HG03354 (cell line): ENCODE results near the gene EXOC3.
"Not testable (repeated sequence)": the region's sequence is repeated elsewhere in the genome, so short reads cannot be mapped to it uniquely, and the experiment has no call there.

Source experiments
- ATAC-seq: cut with Tn5 transposase; IDR thresholded peaks from one replicate; pipeline ENCODE4 v1.9.1; 2021; ENCODE audit warnings: mild to moderate bottlenecking; ENCODE audit not compliant: unreplicated experiment, poor library complexity, severe bottlenecking

The EXOC3 gene

DNA sequence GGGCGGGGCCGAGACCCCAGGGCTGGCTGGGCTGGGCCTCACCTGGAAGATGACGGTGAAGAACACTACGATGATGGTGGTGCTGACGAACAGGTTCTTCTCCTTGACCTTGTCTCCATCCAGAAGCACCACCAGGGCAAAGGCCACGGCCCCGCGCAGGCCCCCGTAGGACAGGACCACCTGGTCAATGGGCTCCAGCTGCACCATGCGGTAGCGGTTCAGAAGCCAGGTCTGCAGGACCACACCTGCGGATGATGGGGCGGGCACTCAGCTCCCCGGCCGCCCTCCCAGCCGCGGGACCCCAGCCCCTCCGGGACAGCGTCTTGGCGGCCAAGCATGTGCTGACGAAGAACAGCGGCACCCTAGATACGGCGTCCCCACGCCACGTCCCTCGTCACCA lies 39.5 kb downstream of the EXOC3 start:
- ATAC-seq: no peak

DNA sequence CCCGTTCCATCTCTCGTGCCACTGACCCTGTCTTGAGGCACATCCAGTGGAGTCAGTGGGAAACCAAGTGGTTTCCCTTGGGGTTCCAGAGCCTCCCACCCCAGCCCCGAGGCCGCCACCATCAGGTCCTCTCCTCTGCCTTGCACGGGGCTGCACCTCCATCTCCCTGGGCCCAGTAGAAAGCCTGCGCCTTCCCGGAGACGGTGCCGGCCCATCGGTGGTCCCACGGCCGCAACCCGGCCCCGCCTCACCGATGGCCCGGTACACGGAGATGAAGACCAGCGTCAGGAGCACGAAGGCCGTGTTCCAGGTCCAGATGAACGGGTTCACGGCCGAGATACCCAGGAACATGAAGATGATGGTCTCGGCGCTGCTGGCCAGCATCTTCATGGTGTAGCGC lies 40.0 kb downstream of the EXOC3 start:
- no peak for ATAC-seq

DNA sequence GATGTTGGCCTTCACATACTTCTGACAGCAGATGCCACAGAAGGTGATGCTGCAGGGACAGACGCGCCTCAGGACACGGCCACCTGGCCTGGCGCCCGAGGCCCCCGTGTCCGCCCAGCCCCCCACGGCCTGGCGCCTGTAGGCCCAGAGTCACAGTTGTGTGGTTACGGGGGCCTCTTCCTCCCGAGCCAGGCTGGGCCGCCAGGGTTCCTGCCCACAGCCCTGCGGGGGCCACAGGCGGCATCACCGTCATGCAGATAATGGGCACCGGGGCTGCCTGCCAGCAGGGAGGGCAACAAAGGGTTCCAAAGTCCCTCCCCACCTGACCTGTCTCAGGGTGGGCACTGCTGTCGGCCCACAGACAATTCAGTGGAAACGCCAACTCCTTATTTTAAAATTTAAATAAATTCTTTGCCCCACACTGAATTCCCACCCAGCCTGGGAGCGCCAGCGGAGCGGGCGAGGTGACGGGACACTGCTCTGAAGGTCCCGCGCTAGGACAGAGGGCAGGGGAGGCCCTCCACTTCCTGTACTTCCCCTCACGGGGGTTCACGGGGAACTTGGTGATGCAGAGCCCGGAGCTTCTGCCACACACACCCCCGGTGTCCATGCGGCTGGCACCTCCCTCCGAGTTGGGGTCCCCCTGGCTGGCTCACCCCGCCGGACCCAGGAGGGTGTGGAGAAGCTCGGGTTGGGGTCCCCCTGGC lies 40.6 kb downstream of the EXOC3 start:
- no peak for ATAC-seq

DNA sequence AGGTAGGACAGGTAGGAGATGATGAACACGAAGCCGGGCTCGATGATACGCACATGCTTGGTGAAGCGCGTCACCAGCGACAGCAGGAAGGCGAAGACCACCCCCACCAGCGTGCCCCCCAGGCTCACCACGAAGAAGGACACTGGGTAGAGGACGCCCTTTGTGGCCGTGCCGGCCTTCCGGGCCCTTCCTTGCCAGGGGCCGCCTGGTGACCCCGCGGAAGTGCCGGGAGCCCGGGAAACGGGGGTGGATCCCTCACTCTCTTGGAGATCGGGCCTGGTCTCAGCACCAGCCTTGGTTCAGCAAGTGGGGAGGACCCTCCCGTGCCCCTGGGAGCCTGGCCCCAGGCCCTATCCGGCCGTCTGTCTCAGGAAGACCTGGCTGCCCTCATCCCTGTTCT lies 41.6 kb downstream of the EXOC3 start:
- no peak for ATAC-seq

DNA sequence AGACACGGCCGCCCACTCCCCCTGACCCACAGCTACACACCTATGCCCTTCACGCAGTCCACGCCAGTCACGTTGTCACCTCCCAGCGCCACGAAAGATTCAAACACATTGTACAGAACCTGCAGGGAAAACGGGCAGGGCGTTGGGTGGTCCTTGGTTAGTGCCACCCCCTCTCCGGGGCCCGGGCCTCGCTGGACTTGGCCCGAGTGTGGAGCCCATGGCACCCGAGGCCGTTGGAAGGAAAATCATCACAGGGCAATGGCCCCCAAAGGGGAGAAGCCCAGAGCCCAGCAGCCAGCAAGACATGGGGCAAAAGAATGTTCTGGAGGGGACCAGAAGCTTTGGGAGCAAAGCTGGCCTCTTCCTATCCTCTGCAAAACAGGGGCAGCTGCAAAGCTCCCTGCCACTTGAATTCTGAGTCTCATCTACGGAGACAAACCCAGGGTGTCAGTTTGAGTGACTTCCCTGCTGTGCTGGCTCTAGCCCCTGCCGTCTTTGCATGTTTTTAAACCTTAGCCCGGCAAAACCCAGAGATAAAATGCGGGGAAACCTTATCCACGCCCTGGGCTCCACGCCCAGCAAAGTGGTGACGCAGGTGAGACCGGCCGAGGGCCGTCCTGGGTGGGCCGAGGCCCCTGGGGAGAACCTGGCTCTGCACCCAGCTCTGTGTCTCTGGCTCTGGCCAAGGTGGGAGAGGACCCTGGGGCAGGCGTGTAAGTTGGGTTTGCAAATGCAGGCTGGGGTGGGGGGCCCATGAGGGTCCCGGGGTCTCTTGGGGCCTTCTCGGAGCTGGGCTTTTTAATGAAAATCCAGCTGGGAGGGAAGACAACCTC lies 42.4 kb downstream of the EXOC3 start:
- no peak for ATAC-seq

DNA sequence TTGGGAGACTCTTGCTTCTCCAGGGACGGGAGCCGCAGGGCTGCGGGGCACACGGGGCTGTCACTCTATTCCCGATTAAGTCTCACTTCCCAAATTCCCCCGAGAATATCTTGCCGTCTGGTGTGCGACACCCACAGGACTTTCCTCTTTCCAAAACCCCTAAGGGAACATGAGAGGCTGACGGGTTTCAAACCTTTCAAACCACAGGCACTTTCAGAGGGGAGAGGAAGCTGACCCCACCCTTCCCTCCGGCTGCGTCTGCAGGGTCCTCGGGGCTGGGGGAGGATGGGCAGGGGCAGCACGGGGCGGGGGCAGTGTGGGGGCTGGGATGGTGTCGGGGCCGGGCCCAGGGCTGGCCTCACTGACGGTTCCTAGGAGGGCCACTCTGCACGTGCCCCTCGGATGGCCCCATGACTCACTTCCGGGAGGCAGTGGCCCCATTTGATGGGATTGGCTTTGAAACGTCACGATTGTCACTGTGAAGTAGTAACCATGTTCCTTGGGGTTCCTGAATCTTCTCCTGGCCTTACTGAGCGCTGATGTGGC lies 43.0 kb downstream of the EXOC3 start:
- no peak for ATAC-seq

DNA sequence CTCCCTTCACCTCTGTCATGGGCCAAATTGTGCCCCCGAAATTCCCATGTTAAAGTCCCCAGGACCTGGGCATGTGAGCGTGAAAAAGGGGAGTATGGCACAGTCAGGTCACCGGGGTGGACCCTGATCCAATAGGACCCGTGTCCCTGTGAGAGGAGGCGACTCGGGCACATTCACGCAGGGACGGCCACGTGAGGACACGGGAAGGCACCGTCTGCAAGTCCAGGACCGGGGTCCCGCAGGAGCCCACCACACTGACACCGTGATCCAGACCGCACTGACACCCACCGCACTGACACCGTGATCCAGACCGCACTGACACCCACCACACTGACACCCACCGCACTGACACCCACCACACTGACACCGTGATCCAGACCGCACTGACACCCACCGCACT lies 43.6 kb downstream of the EXOC3 start:
- ATAC-seq: not testable (repeated sequence)

DNA sequence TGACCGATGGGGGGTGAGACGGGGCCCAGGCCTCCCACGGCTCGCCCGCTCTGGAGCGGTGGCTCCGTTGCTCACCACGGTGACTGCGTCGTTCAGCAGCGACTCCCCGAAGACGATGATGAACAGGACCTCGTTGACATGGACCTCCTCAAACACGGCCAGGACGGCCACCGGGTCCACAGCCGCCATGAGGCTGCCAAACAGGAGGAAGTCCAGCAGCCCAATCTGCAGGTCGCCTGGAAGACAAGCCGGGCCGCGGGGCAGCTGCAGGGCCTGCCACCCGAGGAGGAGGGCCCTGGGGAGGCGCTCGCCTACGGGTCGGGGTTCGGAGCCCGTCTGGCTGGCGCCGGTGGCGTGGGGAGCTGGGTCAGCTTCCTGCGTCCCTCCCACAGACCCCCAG lies 45.3 kb downstream of the EXOC3 start:
- no peak for ATAC-seq

DNA sequence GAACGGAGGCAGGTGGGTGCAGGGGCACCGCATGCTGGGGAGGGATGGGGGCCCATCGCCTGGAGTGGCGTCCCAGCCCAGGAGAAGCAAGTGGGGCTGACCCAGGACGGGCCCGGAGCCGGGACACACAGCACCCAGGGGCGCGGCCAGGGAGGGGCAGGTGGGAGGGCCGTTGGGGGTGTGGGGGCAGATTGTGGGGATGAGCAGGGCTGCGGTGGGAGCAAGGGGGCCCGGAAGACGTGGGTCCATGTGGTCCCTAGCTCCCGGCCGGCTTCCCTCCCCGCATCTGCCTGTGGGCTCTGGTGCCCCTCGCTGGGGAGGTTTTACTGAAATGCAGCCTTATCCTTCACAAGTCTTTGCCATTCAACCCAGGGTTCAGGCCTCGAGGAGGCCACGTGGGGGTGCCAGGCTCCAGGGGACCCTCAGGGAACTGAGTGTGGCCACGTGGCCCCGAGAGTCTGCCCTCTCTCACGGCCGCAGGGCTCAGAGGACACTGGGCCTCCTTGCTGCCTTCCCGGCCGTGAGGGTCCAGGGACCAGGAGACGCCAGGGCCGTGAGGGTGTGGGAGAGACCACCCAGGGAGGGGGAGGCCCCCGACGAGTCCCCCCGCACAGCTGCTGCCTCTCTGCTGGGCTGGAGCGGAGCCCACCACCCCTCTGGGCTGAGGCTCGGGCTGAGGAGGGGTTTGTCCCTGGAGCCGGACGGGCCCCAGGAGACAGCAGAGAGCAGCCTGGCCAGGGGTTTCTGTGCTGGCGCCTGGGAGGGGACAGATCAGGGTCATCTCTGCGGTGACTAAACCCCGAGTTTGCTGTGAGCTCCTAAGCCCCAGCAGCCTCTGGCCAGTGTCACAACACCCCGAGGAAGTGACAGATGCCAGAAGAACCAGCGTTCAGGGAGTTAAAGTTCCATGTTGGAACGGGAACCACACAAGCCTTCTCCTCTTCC lies 46.0 kb downstream of the EXOC3 start:
- no peak for ATAC-seq

DNA sequence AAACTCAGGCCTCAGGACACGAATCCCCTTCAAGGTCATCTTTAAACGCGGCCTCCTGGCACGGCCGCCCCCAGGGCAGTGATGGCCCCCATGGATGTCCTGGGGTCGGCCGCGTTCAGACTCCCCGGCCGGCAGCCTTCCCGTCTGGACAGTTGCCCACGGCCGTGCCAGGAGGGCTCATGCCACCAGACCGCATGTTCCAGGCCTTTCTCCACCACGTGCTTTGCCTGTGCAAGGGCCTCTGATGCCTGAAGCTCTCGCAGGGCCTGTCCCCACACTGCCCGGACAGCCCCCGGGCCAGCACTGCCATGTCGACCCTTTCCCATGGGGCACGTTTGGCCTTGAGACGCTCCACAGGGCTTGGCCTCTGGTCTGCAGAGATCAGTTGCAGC lies 46.7 kb downstream of the EXOC3 start:
- no peak for ATAC-seq

DNA sequence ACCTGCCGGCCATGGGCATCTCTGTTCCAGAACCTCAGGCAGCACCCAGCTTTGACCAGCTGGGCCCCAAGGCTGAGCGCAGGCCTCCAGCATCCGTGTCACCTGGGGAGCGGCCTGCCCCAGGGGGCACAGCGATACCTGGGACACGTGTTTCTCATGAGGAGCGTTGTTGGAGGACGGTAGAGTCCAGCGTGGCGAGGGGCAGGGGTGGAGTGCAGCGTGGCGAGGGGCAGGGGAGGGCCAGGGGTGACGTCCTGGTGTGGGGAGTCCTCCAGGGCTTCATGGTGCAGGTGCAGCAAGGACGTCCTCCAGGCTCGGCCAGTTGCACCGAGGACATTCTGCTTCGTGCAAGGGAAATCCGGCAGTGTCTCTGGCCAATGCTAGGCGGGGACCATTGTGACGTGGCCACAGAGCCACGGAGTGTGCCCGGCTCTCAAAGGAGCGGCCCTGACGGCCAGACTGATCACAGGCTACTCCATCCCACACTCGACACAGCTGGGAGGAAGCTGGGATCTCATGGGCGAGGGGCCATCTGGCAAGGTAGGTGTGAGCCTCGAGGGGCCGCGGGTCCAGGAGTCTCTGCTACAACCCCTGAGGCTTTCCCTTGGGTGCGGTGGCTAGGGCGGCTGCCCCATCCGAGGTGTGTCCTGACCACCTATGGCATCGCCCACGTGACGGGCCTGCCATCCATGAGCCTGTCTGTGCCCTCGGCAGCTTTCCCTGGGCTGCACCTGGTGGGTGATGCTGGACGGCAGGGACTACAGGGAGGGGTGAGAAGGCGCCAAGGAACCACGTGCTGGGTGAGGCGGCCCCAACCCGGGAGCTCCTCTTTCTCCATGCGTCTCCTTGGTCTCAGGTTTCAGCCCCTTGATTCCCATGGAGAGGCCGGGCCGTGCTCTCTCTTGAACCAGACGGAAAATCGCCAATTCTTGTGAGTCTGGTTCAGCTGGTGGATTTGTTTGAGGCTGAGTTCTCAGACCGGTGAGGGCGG lies 47.4 kb downstream of the EXOC3 start:
- ATAC-seq: no peak

DNA sequence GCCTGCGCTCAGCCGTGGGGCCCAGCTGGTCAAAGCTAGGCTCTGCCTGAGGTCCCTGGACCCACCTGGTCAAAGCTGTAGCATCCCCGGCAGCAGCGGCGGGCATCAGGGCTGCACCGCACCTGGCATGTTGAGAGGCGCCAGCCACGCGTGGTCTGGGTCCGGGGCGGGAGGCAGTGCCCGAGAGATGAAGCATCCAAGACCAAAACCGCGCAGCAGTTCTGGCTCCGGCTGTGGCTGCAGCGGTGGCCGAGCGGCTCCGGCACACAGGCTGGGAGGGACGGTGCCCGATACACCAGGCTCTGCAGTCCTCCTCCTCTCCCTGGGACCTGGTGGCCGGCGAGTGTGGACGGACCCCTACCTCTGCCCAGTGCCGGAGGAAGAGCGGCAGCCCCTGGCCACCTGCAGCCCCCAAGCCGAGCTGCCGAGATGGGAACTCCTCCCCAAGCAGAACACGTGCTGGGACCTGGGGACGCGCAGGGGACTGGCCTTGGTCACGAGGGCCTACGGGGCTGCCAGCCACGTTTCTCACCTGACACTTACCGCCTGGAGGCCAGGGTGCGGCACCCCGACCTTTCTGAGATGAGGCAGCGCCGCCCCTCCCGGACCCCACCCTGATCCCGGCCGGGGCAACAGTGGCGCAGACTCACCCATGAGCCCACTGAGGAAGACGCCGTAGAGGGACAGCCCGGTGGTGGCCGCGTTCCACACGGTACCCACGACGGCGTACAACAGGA lies 48.3 kb downstream of the EXOC3 start:
- no peak for ATAC-seq

DNA sequence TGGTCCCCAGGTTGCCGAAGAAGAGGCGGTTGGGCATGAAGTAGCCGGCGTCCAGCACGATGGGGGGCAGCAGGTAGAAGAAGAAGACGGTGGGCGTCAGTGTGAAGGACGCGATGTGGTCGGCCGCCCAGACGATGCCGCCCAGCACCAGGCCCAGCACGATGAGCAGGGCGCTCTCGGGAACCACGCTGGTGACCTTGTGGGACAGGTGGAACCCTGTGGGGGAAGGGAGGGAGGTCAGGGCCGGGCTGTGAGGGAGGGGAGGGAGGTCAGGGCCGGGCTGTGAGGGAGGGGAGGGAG lies 48.8 kb downstream of the EXOC3 start:
- no peak for ATAC-seq

DNA sequence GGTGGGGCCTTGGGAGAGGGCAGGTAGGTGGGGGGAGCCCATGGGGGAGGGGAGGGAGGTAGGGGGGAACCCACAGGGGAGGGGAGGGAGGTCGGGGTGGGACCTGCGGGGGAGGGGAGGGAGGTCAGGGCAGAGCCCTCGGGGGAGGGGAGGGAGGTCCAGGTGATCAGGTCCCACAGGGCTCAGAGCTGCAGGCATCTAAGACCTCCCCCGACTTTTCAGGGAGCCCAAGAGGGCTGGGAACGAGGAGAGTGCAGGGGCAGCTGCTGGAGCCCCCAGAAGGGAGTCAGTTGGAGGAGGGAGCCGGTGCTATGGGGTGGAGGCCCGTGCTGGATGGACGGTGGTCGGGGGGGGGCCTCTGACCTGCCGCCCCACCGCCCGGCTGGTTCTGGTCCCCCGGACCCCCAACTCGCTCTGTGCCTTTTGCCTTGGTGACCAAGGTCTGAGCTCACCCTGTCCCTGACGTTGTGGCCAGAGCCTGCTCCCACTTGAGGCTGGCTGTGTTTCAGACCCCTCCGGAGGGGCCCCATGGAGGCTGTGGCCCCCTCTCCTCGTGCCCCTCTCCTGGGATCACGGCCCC lies 49.4 kb downstream of the EXOC3 start:
- no peak for ATAC-seq

DNA sequence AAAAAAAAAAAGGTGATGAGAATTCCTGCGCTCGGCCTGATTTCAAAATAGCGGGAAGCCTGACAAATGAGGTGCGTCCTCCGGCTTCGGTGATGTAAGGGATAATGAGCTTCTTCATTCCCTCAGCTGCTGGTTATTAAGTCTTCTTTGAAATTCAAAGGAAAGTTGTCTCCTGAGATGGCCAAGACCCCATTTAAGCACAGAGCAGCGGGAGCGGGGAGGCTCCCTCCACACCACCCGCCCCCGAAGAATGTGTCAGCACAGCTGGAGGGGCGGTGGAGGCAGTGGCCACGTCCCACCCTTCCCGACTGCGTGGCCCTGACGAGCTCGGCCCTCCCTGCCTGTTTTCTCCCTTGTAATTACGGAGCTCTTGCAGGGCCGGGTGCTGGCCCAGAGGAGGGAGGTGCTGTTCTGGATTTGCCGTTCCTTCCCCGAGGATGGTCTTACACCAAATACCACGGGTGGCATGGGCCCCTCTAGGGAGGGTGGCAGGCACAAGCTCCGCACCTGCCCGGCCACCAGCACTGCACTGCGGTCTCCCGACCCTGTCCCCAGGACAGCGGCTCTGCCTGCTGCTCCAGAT lies 50.2 kb downstream of the EXOC3 start:
- no peak for ATAC-seq

DNA sequence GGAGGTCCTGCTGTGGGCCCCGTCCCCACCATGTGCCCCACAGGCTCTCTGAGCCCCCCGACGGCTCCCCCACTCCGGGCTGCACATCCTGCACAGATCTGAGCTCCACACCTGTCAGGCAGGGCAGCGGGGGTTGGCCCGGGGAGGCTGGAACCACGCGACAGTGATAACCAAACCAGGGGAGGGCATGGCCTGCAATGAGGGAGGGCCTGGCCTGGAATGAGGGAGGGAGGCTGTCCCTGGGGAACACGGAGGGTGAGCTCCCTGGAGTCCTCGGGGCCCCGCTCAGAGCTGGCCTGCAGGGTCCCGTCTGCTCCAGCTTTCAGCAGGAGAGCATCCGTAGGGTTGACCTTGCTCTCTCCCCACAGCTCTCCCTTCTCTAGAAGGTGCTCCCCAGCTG lies 50.8 kb downstream of the EXOC3 start:
- ATAC-seq: no peak

DNA sequence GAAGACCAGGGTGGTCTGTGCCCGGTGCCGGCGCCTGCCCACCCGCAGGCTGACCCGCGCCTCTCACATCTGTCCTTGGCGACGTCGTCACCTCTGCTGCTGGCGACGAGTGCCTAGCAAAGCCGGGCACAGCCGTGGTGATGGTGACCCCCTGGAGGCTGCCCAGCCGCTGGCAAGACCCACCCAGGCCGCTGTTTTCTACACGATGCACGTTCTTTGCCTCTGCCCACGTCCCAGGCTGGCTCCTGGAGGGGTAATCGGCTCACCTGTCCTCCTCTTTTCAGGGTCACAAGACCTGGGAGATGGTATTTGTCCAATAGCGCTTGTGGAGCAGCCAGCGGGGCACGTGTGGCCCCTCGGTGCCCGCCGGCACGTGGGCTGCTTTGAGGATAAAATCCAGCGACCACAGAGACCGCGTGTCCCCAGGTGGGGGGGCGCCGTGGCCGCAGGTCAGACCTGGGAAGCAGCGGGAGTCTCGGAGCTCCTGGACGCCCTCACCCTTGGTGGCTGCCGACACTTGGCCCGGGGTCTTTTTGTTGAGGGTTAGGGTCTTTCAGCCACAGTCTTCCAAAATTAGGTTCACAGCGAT lies 51.8 kb downstream of the EXOC3 start:
- no peak for ATAC-seq
